GM12874 (cell line): Measurements from ENCODE around the gene LHFPL3.

Experiments used
- TF ChIP-seq, protein P1 (sequence below): IDR thresholded peaks from 2 replicates; pipeline ENCODE4 v1.5.1; 2011; ENCODE audit warnings: low read depth, mild to moderate bottlenecking, control low read depth, low read length, moderate library complexity; ENCODE audit not compliant: insufficient read depth

Gene LHFPL3

GRCh38 chr7:104352736-104353135 lies 24.3 kb downstream of the LHFPL3 start:
- TF ChIP-seq, protein P1, sequence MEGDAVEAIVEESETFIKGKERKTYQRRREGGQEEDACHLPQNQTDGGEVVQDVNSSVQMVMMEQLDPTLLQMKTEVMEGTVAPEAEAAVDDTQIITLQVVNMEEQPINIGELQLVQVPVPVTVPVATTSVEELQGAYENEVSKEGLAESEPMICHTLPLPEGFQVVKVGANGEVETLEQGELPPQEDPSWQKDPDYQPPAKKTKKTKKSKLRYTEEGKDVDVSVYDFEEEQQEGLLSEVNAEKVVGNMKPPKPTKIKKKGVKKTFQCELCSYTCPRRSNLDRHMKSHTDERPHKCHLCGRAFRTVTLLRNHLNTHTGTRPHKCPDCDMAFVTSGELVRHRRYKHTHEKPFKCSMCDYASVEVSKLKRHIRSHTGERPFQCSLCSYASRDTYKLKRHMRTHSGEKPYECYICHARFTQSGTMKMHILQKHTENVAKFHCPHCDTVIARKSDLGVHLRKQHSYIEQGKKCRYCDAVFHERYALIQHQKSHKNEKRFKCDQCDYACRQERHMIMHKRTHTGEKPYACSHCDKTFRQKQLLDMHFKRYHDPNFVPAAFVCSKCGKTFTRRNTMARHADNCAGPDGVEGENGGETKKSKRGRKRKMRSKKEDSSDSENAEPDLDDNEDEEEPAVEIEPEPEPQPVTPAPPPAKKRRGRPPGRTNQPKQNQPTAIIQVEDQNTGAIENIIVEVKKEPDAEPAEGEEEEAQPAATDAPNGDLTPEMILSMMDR: no peak

GRCh38 chr7:104357166-104357565 lies 28.8 kb downstream of the LHFPL3 start:
- TF ChIP-seq, protein P1: no peak

GRCh38 chr7:104358446-104359132 lies 30.2 kb downstream of the LHFPL3 start:
- TF ChIP-seq, protein P1: no peak

DNA sequence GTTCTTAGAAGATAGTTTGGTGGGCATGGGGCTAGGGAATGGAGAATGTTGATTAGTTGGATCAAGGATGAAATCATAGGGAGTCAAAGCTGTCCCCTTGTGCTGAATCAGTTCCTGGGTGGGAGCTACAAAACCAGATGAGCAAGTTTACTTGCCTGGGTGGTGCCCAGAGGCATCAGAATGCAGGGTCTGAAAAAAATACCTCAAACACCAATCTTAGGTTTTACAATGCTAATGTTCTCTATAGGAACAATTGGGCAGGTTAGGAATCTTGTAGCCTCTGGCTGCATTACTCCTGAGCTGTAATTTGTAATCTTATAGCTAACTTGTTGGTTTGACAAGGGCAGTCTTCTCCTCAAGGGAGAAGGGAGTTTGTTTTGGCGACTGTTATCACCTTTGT lies 34.4 kb downstream of the LHFPL3 start:
- TF ChIP-seq, protein P1: no peak

DNA sequence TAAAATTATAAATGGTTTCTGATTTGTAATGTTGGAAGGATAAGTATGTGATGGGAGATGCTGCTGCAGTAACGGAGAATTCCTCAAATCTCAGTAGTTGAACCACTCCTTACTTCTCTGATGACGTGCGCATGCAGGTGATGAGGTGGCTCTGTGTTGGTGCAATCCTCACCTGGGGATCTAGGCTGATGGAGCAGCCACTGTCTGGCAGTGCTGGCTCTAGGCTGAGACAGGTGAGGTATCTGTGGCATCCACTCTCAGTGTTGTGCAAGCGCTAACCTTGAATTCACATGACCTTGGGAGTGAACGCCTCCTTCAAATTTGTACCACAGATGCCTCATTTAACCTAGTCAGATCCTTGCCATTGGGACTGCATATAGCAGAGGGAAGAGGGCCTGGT lies 35.0 kb downstream of the LHFPL3 start:
- TF ChIP-seq, protein P1: no peak

DNA sequence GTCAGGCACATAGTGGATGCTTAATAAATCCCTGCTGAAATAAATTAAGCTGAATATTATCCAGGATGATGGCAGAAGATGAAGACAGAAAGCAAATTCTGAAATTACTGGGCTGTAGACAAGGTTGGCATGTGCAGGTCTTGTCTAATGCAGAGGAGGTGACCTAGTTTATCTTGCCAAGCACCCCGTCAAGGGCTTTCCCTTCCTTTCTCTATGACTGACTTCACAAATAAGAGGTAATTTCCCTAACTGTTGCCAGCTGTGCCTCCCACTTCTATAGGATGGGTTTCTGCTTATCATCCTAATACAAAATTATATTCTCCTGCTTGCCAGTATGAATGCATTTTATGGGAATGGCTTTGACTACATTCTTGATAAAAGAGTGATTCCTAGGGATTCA lies 38.0 kb downstream of the LHFPL3 start:
- TF ChIP-seq, protein P1: no peak

DNA sequence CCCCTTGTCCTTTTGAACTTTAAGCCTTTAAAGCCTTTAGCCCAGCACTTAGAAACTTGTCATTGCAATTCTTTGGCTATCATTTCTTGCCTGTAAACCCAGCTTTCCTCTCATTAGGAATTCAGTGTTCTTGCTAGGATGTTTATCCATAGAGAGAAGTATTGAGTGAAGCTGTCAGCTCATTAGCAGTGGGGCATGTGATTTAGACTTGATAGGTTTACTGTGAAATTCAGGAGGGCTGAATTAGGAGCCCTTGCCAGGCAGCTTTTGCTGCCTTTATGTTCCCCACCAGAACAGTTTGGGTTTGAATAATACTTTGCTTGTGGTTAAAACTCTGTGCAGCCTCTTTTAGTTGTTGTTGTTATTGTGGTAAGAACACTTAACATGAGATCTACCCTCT lies 39.5 kb downstream of the LHFPL3 start:
- TF ChIP-seq, protein P1: no peak
